Measurements from ENCODE around the gene LIN28B.

LIN28B gene

DNA sequence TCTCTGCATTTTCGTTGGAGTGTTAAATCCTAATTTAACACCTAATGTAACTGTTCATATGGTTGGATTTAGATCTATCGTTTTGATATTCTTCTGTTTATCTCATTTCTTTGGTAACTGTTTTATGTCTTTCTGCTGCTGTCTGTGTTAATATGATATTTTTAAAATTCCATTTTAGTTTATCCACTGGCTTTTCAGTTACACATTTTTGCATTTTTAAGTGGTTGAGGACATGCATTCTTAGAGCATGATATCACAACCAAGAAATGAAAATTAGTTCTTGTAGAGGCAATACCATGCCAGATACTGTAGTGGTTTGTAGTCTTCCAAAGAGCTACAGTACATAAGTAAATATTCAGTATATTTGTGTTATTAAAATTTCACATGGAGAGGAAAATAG lies 58.6 kb downstream of the LIN28B start:
- no peak for DNase-seq

DNA sequence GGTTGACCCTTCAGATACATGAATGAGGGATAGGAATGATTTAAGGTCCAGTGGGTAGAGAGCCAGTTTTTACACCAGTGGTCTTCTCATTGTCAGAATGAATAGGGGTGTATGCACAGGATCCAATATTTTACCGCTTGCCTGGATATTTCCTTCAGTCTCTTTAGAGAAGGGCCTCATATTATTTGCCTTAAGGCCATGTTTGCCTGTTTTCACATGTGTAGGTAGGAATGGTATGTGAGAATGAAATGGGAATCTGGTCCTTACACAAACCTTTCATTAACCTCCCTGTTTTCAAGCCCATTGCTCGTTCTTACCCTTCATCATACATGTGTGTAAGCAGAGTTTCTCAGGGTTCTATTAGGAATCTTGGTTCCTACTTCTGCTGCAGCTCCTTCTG lies 62.4 kb downstream of the LIN28B start:
- DNase-seq, result no peak

DNA sequence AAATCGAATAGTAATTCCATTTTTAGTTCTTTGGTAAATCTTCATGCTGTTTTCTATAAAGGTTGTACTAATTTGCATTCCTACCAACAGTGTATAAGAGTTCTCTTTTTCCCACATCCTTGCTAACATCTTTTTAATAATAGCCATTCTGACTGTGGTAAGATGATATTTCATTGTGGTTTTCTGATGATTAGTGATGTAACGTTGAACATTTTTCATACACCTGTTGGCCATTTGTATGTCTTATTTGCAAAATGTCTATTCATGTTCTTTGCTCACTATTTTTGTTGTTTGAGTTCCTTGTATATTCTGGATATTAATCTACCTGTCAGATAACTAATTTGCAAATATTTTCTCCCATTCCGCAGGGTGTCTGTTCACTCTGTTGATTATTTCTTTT lies 64.5 kb downstream of the LIN28B start:
- no peak for DNase-seq

DNA sequence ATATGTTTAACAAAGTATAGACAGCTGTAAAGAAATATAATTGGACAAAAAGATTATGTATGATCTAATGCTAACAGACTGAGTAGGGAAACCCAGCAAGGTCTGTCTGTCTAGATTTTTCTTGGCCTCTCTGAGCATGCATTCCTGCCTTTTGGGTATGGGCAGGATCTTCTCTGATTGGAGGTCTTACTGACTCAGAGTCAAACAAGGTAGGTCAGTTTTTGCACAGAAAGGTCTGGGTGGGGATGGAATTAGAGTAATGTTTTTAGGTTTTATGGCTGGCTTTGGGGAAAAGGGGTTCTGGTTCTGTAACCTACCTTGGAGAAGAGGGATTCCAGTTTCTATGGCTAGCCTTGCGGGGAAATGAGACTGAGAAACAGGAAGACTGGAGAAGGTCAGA lies 65.5 kb downstream of the LIN28B start:
- DNase-seq, result no peak

DNA sequence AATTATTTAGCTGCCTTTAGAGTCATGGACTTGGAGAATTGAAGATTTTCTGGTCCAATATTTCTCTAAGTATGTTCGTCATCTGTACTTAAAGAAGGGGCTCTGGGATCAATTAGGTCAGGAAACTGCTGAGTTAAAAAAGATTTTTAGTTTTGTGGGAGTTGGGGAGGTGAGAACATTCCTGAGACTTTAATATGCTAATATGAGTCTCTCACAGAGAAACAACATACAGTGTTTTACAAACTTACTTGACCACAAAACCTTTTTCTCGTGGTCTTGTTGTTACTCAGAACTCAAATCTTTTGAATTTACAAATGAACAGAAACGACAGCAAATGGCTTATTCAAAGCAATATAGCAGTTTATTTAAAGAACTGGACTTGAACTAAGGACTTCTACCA lies 67.9 kb downstream of the LIN28B start:
- DNase-seq, result no peak

DNA sequence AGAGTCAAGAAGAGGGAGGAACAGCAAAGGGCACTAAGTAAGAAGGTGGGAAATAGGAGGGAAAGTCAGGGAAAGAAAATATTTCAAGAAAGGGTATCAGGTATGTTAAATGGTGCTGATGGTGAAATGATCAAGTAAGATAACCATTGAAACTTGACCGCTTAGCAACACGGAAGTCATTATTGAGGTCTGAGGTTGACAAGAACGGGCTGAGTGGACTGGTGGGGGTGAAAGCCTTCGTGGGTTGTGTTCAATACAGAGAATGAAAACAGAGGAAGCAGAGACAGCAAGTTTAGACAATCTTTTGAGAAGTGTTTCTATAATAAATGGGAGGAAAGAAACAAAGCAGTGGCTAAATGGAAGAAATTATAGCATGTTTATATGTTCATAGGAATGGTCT lies 72.0 kb downstream of the LIN28B start:
- no peak for DNase-seq

DNA sequence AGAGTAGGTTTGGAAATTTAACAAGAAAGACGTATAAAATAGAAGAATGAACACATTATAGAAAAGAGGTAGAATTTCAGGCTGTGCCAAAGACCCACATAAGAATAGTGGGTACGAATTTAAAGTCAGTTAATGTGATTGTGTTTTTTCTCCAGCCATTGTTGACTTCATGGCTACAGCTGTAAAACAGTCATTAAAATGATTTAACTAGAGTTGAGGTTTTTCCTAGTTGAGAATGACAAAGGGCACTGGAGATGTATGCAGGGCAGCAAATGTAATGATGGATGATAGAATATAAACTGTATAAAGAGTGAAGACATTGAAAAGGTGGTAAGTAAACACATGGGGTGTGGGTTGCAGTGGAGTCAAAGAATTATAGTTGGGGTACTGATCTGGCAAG lies 72.7 kb downstream of the LIN28B start:
- DNase-seq, result no peak

DNA sequence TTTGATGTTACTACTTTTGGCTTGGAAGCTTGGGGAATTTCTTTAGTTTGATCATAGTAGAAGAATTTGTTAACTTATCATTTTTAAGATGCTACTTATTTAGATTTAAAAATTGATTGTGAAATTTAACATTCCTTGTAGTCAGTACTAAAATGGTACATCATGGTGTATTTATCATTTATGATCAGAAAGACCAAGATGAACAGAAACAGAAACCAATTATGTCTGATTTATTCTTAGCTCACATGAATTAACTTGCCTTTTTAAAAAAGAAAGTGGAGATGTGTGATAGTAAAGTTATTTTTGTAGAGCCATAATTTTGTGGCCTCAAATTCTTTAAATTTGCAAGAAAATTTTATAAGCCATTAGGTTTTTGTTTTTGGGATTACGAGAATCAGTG lies 77.6 kb downstream of the LIN28B start:
- no peak for DNase-seq

DNA sequence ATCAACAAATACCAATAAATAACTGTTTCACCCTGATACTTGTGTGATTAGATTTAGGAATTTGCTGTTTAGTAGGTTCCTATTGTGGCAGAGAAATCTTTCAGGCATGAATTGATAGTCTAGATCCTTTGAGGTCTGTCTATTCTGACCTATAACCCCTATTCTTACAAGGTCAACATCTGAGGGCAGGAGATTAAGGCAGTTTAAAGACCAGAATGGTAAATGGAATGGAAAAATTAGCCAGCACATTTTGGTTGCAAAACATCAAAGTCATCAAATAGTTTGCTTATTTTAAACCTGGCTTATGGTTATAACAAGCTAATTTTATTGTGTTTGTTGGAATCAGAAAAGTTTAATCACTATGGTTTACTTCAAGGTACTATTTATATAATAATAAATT lies 78.4 kb downstream of the LIN28B start:
- DNase-seq, result no peak

DNA sequence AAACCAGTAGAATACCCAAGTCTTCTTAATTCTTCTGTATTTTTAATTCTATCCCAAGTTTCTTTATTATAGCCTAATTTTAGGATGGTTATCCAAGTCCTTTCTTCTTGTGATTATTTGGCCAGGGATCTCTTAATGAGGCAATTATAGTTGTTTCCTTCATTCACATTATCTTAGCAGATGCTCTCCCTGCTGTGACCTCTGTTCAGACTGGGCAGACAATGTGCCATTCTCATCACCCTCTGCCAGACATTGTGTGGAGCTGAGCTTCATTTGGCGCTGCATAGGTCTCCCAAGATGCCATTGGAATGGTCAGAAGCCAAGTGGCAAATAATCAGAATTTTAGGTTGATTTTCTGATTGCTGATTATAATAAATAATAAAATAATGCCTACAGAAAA lies 79.4 kb downstream of the LIN28B start:
- DNase-seq, result no peak

DNA sequence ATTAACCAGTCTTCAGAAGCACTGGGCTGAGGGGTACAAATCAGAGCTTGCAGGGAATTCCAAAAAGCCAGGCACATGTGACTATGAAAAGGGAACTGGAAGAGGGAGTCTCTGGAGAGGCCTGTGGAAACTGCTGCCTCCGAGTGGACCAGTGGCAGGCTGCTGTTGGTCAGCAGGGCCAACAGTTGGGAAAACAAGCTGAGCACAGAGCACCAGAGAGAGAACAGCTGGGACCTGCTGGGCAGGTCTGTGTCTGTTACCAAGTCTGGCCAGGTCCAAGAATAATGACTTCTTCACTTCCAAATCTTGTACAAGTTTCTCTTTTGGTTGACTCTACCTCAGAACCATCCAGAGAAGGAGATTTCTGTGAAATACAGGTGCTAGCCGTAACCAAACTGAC lies 81.4 kb downstream of the LIN28B start:
- DNase-seq, result no peak

DNA sequence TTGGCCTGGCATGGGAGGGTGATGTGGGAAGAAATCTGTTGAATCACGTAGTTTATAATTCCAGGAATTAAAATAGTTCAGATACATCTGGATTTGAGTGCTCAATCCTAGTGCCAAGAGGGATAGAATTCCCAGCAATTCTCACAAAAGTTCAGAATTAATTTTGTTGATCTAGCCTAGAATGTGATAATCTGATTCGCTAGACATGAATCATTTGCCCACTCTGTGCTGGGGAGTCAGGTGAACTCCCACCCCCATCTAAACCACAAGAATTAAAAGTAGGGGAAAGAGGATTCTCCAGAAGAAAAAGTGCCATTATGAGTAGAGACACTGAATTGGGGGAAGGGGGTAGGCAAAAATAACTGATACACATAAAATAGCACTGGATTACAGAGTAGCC lies 85.0 kb downstream of the LIN28B start:
- no peak for DNase-seq

DNA sequence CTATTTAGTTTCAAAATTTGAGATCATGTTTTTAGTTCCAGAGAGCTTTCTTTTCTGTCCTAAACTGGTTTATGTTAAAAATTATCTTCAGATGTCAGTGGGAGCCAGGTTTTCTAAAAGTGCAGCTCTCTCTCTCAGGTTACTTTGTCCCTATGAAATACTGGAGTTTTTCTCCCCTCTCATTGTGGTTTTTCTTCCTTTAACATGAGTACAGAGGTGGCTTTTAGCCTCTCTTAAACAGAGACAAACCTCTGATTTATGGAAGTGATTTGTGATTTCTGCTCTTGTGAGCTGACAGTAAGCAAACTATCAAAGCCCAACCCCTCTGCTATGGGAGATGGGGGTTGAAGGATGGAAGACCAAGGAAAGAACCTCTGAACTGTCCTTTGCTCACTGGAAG lies 85.7 kb downstream of the LIN28B start:
- DNase-seq, result no peak

DNA sequence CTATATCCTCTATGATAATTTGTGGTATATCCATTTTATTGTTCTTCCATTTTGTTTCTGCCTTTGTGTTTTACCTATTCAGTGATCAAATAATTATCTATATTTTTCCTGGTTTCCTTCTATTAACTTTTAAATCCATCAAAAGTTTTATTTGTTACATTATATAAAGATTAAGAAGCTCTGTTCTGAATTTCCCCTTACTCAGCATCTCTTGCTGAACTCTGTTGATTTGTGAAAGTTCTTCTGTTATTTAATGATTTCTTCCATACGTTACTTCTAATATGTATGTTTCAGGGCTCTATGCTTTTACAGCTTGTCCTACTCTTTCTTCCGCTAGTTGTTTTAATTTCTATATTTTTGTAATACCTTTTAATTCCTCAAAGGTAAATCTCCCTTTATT lies 87.1 kb downstream of the LIN28B start:
- DNase-seq, result no peak

DNA sequence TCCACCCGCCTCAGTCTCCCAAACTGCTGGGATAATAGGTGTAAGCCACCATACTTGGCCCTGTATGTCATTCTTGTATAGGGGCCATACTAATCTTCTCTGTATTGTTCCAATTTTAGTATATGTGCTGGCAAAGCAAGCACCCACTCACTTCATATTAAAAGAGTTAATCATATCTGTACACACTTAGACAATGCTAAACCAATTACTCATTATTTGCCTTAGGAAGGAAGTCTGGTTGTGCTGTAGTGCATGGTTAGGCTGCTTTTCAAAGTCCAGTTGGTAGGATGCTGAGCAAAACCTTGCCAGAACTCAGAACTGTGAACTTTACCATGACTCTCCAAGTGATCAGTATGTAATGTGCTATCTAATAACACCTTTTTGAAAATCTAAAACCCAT lies 88.6 kb downstream of the LIN28B start:
- no peak for DNase-seq

DNA sequence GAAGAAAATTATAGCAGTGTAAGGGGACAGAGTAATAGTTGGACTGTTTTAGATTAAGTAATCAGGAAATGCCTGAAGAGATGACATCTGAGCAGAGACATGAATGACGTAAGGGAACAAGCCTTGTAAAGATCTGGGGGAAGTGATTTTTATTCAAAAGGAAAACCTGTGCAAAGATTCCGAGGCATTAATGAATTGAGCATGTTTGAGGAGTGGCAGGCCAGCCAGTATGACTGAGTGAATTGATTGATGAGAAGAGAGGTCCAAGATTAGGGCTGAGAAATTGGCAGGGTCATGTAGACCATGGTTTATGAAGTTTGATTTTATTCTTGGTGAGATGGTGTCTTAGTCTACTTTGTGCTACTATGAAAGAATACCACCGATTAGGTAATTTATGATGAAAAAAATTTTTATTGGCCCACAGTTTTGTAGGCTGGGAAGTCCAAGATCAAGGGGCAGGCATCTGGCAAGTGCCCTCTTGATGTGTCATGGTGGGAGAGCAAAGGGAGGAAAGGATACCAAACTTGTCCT lies 95.1 kb downstream of the LIN28B start:
- no peak for DNase-seq

DNA sequence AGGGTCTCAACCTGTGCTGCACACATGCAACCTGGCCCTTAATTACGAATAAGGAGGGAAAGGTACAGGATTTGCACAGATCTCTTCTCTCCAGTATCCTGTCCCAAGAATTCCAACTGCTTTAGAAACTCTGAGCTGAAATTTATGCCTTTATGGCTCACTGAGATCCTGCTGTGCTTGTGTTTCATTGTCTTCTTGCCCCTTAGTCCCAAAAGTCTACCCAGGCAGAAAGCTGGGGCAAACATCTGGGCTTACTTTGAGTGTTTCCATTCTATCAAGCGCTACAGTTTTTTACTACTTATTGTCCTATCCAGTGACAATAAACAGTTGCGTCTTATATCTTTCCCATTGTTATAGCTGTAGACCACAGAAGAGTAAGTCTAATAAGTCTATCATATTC lies 99.7 kb downstream of the LIN28B start:
- no peak for DNase-seq

DNA sequence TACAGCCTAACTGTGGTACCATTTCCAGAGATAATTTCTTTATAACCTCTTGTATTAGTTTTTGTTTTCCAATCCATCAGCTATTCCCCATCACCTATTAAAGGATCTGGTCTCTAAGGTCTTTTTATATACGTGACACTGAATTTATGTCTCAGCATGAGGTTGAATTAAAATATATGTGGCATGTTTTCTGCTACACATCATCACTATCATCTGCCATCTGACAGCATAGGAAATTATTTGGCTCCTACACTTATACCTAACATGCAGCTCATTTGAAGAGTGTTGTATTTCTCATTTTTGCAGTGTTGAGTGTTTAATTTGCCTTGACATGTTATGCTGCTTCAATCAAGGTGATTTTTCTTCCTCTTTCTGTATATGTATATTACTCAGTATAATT lies 100.3 kb downstream of the LIN28B start:
- no peak for DNase-seq

DNA sequence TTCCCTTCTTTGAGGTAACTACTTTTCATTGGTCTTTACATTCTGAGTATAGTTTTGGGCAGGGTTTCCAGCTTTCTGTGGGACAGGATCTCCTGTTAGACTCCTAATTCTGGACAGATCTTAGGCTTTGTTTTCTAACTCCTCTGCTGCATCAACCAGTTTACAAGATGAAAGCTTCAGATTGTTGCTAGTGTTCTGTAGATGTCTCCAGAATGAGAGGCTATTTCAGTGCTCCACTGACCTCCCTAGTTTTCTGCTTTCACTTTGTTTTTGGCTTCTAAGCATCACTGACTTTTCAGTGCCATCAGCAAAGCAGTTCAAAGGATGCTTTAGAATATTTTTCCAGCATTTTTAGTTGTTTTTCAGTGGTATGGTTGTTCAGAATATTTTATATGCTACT lies 101.4 kb downstream of the LIN28B start:
- DNase-seq, result no peak

DNA sequence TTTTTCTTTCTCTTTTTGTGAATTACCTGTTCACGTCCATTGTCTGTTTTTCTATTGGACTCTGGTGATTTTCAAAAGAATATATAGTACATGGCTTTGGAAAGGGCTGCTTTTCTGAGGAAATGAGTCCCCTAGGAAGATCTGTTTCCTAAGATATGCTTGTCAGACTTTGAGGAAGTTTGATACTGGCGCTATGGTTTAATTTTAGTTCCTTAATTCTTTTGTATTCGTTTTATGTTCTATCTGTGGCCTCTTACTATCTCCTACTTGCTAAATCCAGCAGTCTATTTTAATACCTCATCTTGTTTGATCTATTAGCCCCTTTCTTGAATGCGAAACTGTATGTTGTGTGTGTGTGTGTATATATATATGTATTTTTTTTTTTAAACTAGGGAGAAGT lies 101.9 kb downstream of the LIN28B start:
- DNase-seq, result no peak

DNA sequence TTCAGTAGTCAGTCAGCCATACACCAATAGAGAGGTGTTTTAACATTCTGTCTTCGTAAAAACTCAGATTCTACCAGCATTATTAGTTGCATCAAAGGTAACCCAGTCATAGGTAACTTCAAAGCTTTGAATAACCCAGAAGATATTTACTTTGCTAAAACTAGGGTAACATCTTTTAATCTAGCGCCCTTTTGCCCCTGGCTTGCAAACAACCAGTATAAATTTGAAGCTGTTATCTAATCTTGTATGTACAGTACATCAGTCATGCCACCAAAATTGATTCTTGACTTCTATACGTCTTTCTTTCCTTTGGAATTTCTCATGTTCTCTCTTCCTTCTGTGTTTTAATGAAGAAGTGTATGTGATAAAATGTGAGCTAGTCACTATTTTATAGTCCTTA lies 109.3 kb downstream of the LIN28B start:
- DNase-seq, result no peak

DNA sequence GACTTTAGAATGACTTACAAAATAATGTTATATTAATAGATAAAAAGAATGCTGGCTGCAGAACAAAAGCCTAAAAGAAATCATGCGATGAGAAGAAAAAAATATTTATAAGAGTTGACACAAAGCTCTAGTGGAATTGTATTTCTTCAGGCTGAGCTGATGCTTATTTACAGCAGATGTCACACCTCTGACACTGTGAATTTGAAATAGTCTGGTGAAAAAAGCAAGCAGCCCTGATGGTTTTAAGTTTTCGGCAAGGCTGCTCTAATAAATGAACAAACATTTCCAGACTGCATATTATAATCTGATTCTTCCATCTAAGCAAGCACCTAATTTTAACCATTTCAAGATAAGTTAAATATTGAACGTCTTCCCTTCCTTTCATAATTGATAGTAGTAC lies 109.9 kb downstream of the LIN28B start:
- DNase-seq, result no peak

DNA sequence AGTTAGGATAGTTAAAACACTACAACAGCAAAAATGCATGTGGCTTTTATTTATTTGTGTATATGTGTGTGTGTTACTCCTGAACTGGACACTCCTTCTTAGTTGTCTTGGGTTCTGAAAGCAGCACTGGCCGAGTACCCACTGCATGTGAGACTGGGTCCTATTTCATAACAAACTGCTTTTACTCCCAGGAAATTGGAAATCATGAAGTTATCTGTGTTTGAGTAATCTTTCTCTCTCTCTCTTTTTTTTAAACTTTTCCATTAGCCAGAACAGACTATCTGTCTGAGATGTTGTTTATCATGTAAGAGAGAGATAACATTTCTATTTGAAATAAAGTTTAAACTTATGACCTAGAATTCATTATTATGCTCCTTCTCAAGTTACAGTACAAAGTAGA lies 110.4 kb downstream of the LIN28B start:
- DNase-seq, result no peak

DNA sequence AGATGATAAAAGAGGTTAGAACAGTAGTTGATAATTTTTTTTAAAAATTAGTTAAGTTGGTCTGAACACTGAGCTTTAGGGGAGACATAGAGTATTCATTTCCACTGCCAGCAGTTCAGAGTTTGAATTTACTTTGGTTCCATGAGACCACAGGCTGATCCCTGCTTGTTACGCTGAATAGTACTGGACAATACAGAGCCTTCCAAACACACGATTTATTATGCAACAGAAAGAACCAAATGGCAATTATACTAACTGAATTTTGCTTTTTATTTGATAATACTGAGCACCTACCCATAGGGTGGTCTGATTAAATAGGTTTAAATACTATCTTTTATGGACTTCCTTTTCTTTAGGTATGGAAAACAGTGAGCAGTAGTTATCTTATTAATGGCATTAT lies 111.5 kb downstream of the LIN28B start:
- DNase-seq, result no peak

DNA sequence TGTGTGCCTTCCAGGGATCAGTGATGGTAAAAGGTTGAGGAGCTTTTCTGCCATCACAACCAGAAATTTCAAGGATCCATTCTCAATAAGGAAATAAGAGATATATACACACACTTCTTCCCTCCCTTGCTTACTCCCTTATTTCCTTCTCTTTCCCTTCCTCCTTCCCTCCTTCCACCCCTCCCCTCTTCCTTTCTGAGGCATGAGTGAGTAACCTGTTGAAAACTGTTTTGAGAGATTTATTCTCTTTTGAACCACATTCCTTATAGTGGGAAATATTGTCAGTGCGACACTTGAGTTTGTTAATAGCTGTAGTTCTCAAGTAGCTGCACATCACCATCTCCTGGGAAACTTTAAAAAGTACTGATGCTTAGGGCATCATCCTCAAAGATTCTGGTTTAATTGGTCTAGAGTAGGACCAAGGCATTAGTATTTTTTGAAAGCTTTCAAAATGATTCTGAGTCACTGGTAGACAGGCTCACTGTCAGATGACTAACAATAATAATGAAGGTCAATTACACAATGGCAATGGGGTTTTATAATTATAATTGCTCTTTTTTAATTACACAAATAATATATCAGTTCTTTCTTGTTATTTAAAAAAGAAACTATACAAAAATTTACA lies 113.0 kb downstream of the LIN28B start:
- no peak for DNase-seq

DNA sequence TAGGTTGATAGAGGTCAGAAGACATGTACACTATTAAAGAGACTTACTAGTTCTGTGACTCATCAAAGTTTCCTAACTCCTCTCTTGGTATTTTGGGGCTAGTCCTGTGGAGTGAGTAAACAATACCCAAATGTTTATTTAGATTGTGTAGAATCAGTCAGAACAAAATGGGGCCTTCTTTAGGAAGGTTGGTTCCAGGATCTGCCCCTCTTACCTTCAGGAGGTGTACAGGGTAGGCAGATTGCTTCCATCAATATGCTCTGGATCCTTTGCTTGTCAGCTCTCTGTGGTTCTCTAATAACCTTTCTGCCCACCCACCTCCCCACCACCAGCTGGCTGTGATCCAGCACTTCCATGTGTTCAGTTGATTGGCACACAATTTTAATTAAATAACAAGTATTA lies 115.9 kb downstream of the LIN28B start:
- DNase-seq, result no peak

Data from CD4-positive, alpha-beta T cell treated with Interleukin-17A for 1 hour (primary cell).